PC-9 (cell line): ENCODE data around the gene SHISA9. TPM values are rescaled to one million over a fixed set of nuclear protein-coding genes. Genes with fewer than 3 reads are reported as not detected.

ENCODE experiments used
- BruUV-seq: library from RNA; stranded (reverse); fragments of 400-500 nt; replicated peaks from 2 replicates; lab custom pipeline; 2021; lab: Mats Ljungman, UMichigan
- CTCF ChIA-PET: fragments of 300-600 bp; sonication (Branson Sonifier 250); formaldehyde crosslinking; loops from one replicate; lab custom pipeline; 2022; ENCODE audit warnings: antibody characterized with exemption; lab: Charles Lee
- POLR2A ChIA-PET: fragments of 300-600 bp; sonication (Branson Sonifier 250); formaldehyde crosslinking; loops from one replicate; lab custom pipeline; 2022; ENCODE audit warnings: antibody characterized with exemption; ENCODE audit not compliant: unreplicated experiment; lab: Charles Lee
- DNase-seq, 2 experiments: peaks; one replicate each; pipeline versions ENCODE4 v3.0.0 to v3.0.0-alpha.2; 2015 to 2022; ENCODE audit warnings: mixed read lengths in 1 of 2
- H2AFZ ChIP-seq: fragments of 200-600 bp; sonication (generic); 2 replicates; pipeline ENCODE4 v1.8.1; 2017; ENCODE audit warnings: antibody characterized with exemption
- H3F3A ChIP-seq: fragments of 200-600 bp; sonication (generic); 2 replicates; pipeline ENCODE4 v1.8.1; 2017; ENCODE audit warnings: antibody characterized with exemption, mild to moderate bottlenecking, low read depth; ENCODE audit not compliant: insufficient read depth
- H3K27ac ChIP-seq: fragments of 200-600 bp; sonication (generic); 2 replicates; pipeline ENCODE4 v1.6.1; 2016; ENCODE audit warnings: mixed run types
- H3K27me3 ChIP-seq: fragments of 200-600 bp; sonication (generic); 2 replicates; pipeline ENCODE4 v1.6.1; 2016; ENCODE audit warnings: low read depth, mixed run types; ENCODE audit not compliant: insufficient read depth
- H3K36me3 ChIP-seq: fragments of 200-600 bp; sonication (generic); 2 replicates; pipeline ENCODE4 v1.6.1; 2016; ENCODE audit warnings: low read depth, mixed run types
- H3K4me1 ChIP-seq: fragments of 200-600 bp; sonication (generic); replicated peaks from 2 replicates; pipeline ENCODE4 v1.6.1; 2016; ENCODE audit warnings: mixed run types; ENCODE audit not compliant: insufficient read depth
- H3K4me2 ChIP-seq: fragments of 200-600 bp; sonication (generic); 2 replicates; pipeline ENCODE4 v1.6.1; 2017; ENCODE audit warnings: mixed run types
- H3K4me3 ChIP-seq: fragments of 200-600 bp; sonication (generic); 2 replicates; pipeline ENCODE4 v1.6.1; 2016; ENCODE audit warnings: mixed run types
- H3K79me2 ChIP-seq: fragments of 200-600 bp; sonication (generic); 2 replicates; pipeline ENCODE4 v1.6.1; 2017; ENCODE audit warnings: low read depth, mixed run types
- H3K9me2 ChIP-seq: fragments of 200-600 bp; sonication (generic); 2 replicates; pipeline ENCODE4 v1.8.1; 2017; ENCODE audit warnings: mild to moderate bottlenecking; ENCODE audit not compliant: insufficient read depth
- H3K9me3 ChIP-seq: fragments of 200-600 bp; sonication (generic); 2 replicates; pipeline ENCODE4 v1.8.1; 2016; ENCODE audit warnings: low read depth; ENCODE audit not compliant: insufficient read depth
- H4K20me1 ChIP-seq: fragments of 200-600 bp; sonication (generic); 2 replicates; pipeline ENCODE4 v1.8.1; 2017; ENCODE audit not compliant: insufficient read depth
- CTCF ChIP-seq: fragments of 200-600 bp; sonication (generic); conservative IDR thresholded peaks from 2 replicates; pipeline ENCODE4 v1.6.1; 2017; ENCODE audit warnings: mixed run types, antibody characterized with exemption, mild to moderate bottlenecking, moderate library complexity
- EZH2 ChIP-seq: fragments of 200-600 bp; sonication (generic); IDR thresholded peaks from 2 replicates; pipeline ENCODE4 v1.8.0; 2017; ENCODE audit warnings: antibody characterized with exemption, low read depth
- intact Hi-C: fragments of 100-400 bp; cut with micrococcal nuclease; formaldehyde crosslinking; loops from one replicate; pipeline ENCODE4 v1.10.0; 2022; ENCODE audit not compliant: unreplicated experiment
- total RNA-seq: library from RNA; stranded (reverse); gene quantifications from 2 replicates; pipeline ENCODE4 v1.2.3, GENCODE V29; 2021

SHISA9 gene
- total RNA-seq, 1 experiment from 2014 or later, result 80.5 TPM

- Histone ChIP-seq H3K9me3 (peaks cover 8% of the 10 kb centered on the region; the same call in 1 of the 2 replicates), H3K4me3 (no peak overlapping the region), H2AFZ (no peak overlapping the region), H3K4me1 (peaks cover 50% of the 10 kb centered on the region), H3K79me2 (no peaks in the 10 kb centered on the region), H3F3A (peaks cover 19% of the 10 kb centered on the region), H3K27me3 (no peaks in the 10 kb centered on the region), H3K9me2 (no peaks in the 10 kb centered on the region), H3K36me3 (no peaks in the 10 kb centered on the region), H3K27ac (no peak overlapping the region), H4K20me1 (no peaks in the 10 kb centered on the region), H3K4me2 (no peak overlapping the region)
- BruUV-seq, result no TSS peak
- intact Hi-C loops, result no loop called here
- ChIA-PET POLR2A (no interaction called here), CTCF (no interaction called here)
- TF ChIP-seq CTCF (no peak), EZH2 (no peak)
- DNase-seq, result peak in 1 of 2 experiments; percentile 54
Measured at GRCh38 chr16:12868169-12868568, 33.2 kb upstream of the SHISA9 start.

- Histone ChIP-seq H3K4me3 (no peak overlapping the region), H3K79me2 (no peaks in the 10 kb centered on the region), H3K9me2 (no peaks in the 10 kb centered on the region), H3K36me3 (no peaks in the 10 kb centered on the region), H3K9me3 (peaks cover 8% of the 10 kb centered on the region; the same call in 1 of the 2 replicates), H3K4me1 (peaks cover 50% of the 10 kb centered on the region), H3K27me3 (no peaks in the 10 kb centered on the region), H3K4me2 (no peak overlapping the region), H4K20me1 (no peaks in the 10 kb centered on the region), H2AFZ (no peak overlapping the region), H3K27ac (no peak overlapping the region), H3F3A (peaks cover 25% of the 10 kb centered on the region)
- no TSS peak for BruUV-seq
- CTCF ChIA-PET, result no interaction called here
- intact Hi-C loops, result no loop called here
- POLR2A ChIA-PET, result no interaction called here
- TF ChIP-seq CTCF, result no peak
- DNase-seq, result no peak
Measured at GRCh38 chr16:12868788-12869187, 32.6 kb upstream of the SHISA9 start.

- no peaks in the 10 kb centered on the region for H3K9me2 ChIP-seq
- peak in 1 of 2 experiments; percentile 74 for DNase-seq
- no TSS peak for BruUV-seq
- H3K4me1 ChIP-seq, result peaks cover 61% of the 10 kb centered on the region
- no peaks in the 10 kb centered on the region for H3K27me3 ChIP-seq
- peaks cover 8% of the 10 kb centered on the region; the same call in 1 of the 2 replicates for H3K9me3 ChIP-seq
- CTCF ChIA-PET, result interaction anchor here (0.5 kb wide), 1 partner anchor 26 kb away, joined by 3 read pairs; no protein-coding TSS in a partner anchor
- no peaks in the 10 kb centered on the region for H3K79me2 ChIP-seq
- TF ChIP-seq EZH2 (no peak), CTCF (no peak)
- intact Hi-C loops, result no loop called here
- H3K36me3 ChIP-seq, result no peaks in the 10 kb centered on the region
- H3K27ac ChIP-seq, result peak overlapping the region; percentile 33; the same call in 1 of the 2 replicates
- H3K4me2 ChIP-seq, result no peak overlapping the region
- H3F3A ChIP-seq, result peaks cover 35% of the 10 kb centered on the region
- H2AFZ ChIP-seq, result no peak overlapping the region
- no peak overlapping the region for H3K4me3 ChIP-seq
- POLR2A ChIA-PET, result no interaction called here
- no peaks in the 10 kb centered on the region for H4K20me1 ChIP-seq
Measured at GRCh38 chr16:12869698-12870427, 31.5 kb upstream of the SHISA9 start.
